ENCODE results near the gene DUOXA2. TPM values are rescaled to one million over a fixed set of nuclear protein-coding genes. Genes with fewer than 3 reads are reported as not detected.
"Not testable (repeated sequence)": the region's sequence is repeated elsewhere in the genome, so short reads cannot be mapped to it uniquely, and the experiment has no call there.

Gene DUOXA2
- total RNA-seq, 2 experiments from 2014 or later, result not detected

DNA sequence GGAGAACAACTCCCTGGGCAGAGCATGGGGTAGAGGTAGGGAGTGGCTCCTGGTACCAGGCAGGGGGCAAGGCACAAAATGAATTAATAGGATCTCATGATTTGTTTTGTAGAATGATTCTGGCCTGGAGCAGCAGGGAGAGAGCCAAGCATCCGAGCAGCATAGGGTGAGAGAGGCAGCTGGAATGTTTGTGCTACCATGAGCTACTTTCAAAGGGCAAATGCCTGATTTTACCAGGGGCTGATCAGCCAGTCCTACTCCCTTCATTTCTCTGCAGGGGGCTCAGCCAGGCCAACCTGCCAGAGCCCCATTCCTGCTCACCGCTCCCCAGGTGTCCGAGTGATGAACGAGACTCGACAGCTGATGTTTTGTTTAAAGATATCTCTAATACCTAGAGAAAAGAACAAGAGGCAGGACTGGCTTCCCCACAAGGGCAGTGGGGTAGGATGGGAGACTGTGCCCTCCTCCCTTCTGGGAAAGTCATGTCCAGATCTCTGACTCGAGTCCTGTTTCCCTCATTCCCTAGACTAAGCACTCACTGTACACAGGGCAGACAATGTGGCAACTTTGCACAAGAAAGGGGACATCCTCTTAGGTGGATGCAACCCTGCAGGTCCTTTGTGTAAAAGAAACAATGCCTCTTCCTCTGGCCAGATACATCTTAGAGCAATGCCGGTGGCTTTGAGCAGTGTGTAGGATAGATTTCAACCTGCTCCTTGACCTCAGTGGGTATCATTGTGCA, 13.1 kb upstream of the DUOXA2 start:
- Mint-ChIP-seq H3K4me1 (ENCODE audit: low read depth) (no peaks in the 10 kb centered on the region), H3K4me3 (no peak overlapping the region), H3K27me3 (peaks cover 2% of the 10 kb centered on the region), H3K9me3 (no peaks in the 10 kb centered on the region), H3K27ac (no peak overlapping the region), H3K36me3 (no peaks in the 10 kb centered on the region)
- no peak for DNase-seq
- CTCF ChIA-PET, result interaction anchor here (1.5 kb wide), 1 partner anchor 17 kb away, joined by 4 read pairs; no protein-coding TSS in a partner anchor
- POLR2A ChIA-PET, result no interaction called here
- intact Hi-C loops (cut with micrococcal nuclease), result no loop called here

DNA sequence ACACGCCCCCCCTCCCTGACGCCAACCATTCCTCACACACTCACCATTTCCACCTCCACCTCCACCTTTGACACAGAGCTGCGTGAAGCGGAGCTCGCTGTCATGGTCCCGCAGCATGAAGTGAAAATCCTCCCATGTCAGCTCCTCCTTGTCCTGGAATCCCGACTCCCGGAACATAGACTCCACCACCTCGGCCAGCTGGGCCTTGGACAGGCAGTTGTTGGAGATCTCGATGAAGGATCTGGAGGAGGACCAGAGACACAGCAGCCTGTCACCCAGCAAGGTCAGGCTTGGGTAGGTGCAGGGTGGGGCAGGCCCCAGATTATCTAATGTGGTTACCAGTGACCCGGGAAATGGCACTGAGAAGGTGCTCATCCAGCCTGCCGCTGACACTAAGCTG, 12.4 kb upstream of the DUOXA2 start:
- H3K4me1 Mint-ChIP-seq (ENCODE audit: low read depth), result no peaks in the 10 kb centered on the region
- H3K36me3 Mint-ChIP-seq, result no peaks in the 10 kb centered on the region
- ChIA-PET POLR2A (no interaction called here), CTCF (interaction anchor here (1.5 kb wide), 1 partner anchor 16 kb away, joined by 4 read pairs; no protein-coding TSS in a partner anchor)
- H3K4me3 Mint-ChIP-seq, result no peak overlapping the region
- no peak for DNase-seq
- intact Hi-C loops (cut with micrococcal nuclease), result no loop called here
- H3K9me3 Mint-ChIP-seq, result no peaks in the 10 kb centered on the region
- H3K27me3 Mint-ChIP-seq, result peaks cover 8% of the 10 kb centered on the region
- no peak overlapping the region for H3K27ac Mint-ChIP-seq

DNA sequence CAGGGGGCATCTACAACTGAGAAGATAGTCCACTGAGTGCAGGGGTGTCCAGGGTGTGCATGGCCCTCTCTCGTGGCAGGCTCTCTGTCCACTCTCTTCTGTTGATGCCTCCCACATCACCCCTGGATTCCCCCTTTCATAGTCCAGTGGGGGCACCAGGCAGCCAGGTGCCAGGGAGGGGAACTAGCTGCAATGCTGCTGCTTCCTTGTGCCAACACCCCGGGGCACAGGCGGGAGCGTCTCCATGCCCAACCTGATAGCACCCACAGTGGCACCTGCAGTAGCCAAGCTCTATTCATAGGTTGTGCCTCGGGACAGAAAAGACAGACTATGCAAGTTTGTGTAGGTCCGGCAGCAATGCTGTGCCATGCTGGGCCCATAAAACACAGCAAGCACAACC, 11.9 kb upstream of the DUOXA2 start:
- H3K9me3 Mint-ChIP-seq, result no peaks in the 10 kb centered on the region
- H3K36me3 Mint-ChIP-seq, result no peaks in the 10 kb centered on the region
- CTCF ChIA-PET, result interaction anchor here (1.5 kb wide), 1 partner anchor 16 kb away, joined by 4 read pairs; no protein-coding TSS in a partner anchor
- no peak for DNase-seq
- intact Hi-C loops (cut with micrococcal nuclease), result no loop called here
- H3K4me3 Mint-ChIP-seq, result no peak overlapping the region
- peaks cover 10% of the 10 kb centered on the region for H3K27me3 Mint-ChIP-seq
- no peak overlapping the region for H3K27ac Mint-ChIP-seq
- no peaks in the 10 kb centered on the region for H3K4me1 Mint-ChIP-seq (ENCODE audit: low read depth)
- POLR2A ChIA-PET, result no interaction called here

DNA sequence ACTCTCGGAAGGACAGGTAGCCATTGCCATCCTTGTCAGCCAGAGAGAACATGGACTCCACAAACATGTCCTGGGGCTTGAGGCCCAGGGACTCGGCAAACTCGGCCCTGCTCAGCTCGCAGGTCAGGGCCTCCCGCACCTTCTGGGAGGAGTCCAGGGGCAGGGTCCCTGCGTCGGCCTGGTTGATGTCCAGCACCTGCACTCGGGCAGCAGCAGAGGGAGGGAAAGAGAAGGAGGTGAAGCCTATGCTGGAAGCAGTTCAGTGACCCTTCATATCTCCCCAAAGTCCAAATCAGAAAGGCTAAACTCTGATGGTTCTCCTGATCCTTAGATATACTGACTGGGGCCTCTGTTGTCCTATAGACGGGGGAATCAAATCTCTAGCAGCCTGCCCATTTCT, 10.0 kb upstream of the DUOXA2 start:
- H3K4me1 Mint-ChIP-seq (ENCODE audit: low read depth); POLR2A ChIA-PET; CTCF ChIA-PET; H3K4me3 Mint-ChIP-seq; H3K27ac Mint-ChIP-seq; intact Hi-C loops (cut with micrococcal nuclease); H3K36me3 Mint-ChIP-seq; DNase-seq; H3K9me3 Mint-ChIP-seq: not testable (repeated sequence)
- H3K27me3 Mint-ChIP-seq, result peaks cover 10% of the 10 kb centered on the region

DNA sequence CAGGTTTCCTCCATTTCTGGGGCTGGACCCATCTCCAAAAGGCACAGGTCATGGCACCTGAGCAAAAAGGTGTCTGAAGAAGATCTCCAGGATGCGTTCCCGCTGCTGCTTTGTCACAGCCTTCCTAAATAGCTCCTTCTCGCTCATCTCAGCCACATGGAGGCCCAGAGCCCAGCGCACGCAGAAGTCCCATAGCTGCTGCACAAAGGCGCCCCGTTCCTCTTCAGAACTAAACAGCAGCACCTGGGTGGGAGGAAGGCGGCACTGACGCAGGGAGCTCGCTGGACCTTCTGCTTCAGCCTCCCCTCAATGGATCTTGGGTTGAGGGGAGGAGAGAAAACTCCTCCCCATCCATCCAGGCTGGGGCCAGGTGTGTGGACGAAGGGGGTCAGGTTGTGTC, 8.5 kb upstream of the DUOXA2 start:
- Mint-ChIP-seq H3K9me3 (no peaks in the 10 kb centered on the region), H3K27ac (no peak overlapping the region), H3K27me3 (peaks cover 18% of the 10 kb centered on the region), H3K4me3 (no peak overlapping the region), H3K36me3 (no peaks in the 10 kb centered on the region), H3K4me1 (ENCODE audit: low read depth) (no peaks in the 10 kb centered on the region)
- no peak for DNase-seq
- intact Hi-C loops (cut with micrococcal nuclease), result no loop called here
- ChIA-PET POLR2A (no interaction called here), CTCF (interaction anchor here (1.0 to 2.3 kb wide), 2 partner anchors 13 to 58 kb away, joined by 3 to 9 read pairs; no protein-coding TSS in a partner anchor)

DNA sequence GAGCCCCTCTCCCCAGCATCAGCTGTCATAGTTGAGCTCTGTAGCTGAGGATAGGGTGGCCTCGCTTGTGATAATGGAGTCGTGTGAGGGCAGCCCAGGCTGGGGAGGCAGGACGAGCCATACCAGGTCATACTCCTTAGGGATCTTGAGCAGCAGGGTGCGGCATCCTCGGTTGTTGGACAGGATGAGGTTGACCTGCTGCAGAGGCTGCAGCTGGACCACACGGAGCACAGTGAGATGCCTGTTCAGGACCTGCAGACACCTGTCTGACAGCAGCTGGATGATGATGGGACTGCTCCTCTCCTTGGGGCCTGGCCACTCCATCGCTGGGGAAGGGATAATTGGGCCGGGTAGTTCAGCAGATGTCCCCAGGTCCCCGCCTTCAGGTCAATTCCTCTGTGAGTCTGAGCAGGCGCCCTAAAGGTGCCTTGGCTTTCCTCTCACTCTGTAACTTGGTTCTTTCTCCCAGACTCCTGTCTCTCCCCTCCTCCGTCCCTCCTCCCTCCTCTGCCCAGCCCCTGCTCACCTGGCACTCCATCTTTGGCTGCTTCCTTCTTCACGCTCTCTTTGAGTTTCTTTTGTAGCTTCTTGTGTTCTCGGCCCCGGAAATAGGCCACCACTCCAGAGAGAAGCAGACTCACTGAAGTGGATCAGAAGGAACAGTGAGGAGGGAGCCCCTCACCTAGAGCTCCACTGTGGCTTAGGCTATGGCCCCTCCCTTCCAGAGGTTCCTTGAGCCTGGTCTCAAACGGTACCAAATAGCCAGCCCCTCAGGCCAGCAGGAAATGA, 7.9 kb upstream of the DUOXA2 start:
- H3K27ac Mint-ChIP-seq, result no peak overlapping the region
- DNase-seq, result no peak
- intact Hi-C loops (cut with micrococcal nuclease), result no loop called here
- POLR2A ChIA-PET, result no interaction called here
- no peaks in the 10 kb centered on the region for H3K9me3 Mint-ChIP-seq
- H3K4me3 Mint-ChIP-seq, result no peak overlapping the region
- H3K4me1 Mint-ChIP-seq (ENCODE audit: low read depth), result no peaks in the 10 kb centered on the region
- CTCF ChIA-PET, result interaction anchor here (1.0 to 2.3 kb wide), 2 partner anchors 12 to 58 kb away, joined by 3 to 9 read pairs; no protein-coding TSS in a partner anchor
- H3K27me3 Mint-ChIP-seq, result peaks cover 19% of the 10 kb centered on the region
- no peaks in the 10 kb centered on the region for H3K36me3 Mint-ChIP-seq

DNA sequence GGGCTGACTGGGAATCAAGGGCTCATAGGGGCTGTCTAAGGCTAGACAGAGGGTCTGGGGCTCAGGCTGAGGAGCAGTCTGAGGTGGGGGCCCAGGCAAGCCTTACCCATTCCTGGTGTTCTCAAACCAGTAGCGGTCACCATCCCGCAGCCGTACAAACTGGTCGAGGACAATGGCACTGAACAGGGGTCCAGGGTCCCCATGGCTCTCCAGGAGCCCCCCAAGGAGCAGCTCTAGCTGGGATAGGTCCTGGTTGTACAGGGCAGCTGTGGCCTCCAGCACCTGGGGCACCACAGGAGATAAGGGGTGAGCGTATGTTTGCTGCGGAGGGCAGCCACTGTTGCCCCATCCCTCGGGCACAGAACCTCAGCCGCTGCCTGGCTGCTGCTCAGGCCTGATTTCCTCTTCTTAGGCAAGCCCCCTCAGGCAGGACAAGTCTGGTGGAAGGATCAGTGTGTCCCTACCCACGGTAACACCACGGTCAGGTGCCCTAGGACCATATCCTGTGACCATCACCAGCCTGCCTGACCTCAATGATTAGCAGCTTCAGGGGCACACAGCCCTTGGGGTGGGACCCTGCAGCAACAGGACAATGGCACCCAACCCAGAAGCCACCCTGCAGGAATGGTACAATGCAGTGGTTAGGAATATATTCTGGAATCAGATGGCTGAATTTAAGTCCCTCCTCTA, 6.0 kb upstream of the DUOXA2 start:
- Mint-ChIP-seq H3K9me3 (no peaks in the 10 kb centered on the region), H3K36me3 (no peaks in the 10 kb centered on the region), H3K27me3 (peaks cover 32% of the 10 kb centered on the region), H3K4me1 (ENCODE audit: low read depth) (peaks cover 13% of the 10 kb centered on the region), H3K4me3 (no peak overlapping the region), H3K27ac (no peak overlapping the region)
- DNase-seq, result no peak
- ChIA-PET POLR2A (no interaction called here), CTCF (interaction anchor here (0.9 kb wide), 1 partner anchor 10 kb away, joined by 3 read pairs; no protein-coding TSS in a partner anchor)
- intact Hi-C loops (cut with micrococcal nuclease), result no loop called here

DNA sequence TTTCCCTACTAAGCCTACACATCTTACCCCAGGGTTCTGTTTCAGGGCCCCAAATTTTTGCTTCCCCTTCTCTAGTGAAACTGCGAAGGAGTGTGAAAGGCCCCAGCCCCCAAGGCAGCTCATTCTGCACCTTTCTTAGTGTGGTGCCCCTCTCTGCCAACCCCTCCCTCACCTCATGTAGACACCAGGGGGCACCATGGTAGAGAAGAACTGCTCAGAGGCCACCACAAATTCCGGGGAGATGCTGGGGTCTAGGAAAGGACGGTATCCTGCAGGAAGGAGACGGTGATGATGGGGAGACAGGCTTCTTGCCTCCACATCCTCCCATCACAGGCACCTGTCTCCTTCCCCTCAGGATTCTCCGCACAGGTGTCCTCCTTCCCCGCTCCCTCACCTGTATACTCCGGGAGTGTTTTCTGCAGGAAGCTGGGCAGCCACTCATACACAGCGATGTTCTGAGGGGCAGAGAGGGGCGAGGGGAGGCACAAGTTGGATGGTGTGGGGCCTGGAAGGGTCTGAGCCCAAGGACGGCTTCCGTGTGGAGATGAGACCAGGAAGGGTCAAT, 3.8 kb upstream of the DUOXA2 start:
- peaks cover 55% of the 10 kb centered on the region for H3K27me3 Mint-ChIP-seq
- H3K9me3 Mint-ChIP-seq, result no peaks in the 10 kb centered on the region
- CTCF ChIA-PET, result interaction anchor here (0.6 to 2.0 kb wide), 2 partner anchors 8 to 11 kb away, joined by 3 to 10 read pairs; no protein-coding TSS in a partner anchor
- POLR2A ChIA-PET, result no interaction called here
- no peak for DNase-seq
- no peaks in the 10 kb centered on the region for H3K36me3 Mint-ChIP-seq
- intact Hi-C loops (cut with micrococcal nuclease), result no loop called here
- H3K4me3 Mint-ChIP-seq, result no peak overlapping the region
- no peak overlapping the region for H3K27ac Mint-ChIP-seq
- peaks cover 21% of the 10 kb centered on the region for H3K4me1 Mint-ChIP-seq (ENCODE audit: low read depth)

DNA sequence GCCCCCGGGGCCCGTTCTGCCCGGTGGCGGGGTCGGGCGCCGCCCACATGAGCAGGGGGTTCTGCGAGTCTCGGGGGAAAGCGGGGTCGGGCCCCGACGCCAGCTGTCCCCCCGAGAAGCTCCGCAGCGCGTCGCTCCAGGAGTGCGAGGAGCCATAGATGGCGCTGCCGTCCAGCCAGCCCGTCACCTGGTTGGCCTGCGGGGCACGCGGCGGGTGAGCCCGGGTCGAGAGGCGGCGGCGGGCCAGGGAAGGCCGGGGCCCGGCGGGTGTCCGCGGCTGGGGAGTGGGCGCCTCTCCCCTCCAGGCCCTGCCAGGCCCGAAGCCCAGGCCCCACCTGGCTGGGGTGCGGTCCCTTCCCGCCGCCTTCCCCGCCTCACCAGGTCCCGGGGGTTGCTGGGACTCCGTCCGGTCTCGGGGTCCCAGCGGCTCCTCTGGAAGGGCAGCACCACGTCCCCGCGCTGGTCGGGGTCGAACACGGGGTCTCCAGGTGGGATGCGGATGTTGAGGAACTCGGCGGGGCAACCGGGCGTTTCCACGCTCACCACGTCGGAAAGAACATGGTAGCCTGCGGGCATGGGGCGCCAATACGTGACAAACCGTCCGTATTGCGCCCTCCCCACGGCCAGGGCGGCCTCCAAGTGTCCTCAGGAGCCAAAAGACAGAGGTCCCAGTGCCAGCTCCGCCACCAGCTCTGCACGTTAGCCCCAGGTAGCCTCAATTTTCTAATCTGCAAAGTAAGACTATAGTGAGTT, 2.6 kb upstream of the DUOXA2 start:
- no peaks in the 10 kb centered on the region for H3K36me3 Mint-ChIP-seq
- peaks cover 26% of the 10 kb centered on the region for H3K4me1 Mint-ChIP-seq (ENCODE audit: low read depth)
- no peak for DNase-seq
- H3K27me3 Mint-ChIP-seq, result peaks cover 59% of the 10 kb centered on the region
- H3K27ac Mint-ChIP-seq, result no peak overlapping the region
- no peak overlapping the region for H3K4me3 Mint-ChIP-seq
- ChIA-PET POLR2A (no interaction called here), CTCF (interaction anchor here (1.5 kb wide), 1 partner anchor 10 kb away, joined by 4 read pairs; no protein-coding TSS in a partner anchor)
- no peaks in the 10 kb centered on the region for H3K9me3 Mint-ChIP-seq
- intact Hi-C loops (cut with micrococcal nuclease), result no loop called here

DNA sequence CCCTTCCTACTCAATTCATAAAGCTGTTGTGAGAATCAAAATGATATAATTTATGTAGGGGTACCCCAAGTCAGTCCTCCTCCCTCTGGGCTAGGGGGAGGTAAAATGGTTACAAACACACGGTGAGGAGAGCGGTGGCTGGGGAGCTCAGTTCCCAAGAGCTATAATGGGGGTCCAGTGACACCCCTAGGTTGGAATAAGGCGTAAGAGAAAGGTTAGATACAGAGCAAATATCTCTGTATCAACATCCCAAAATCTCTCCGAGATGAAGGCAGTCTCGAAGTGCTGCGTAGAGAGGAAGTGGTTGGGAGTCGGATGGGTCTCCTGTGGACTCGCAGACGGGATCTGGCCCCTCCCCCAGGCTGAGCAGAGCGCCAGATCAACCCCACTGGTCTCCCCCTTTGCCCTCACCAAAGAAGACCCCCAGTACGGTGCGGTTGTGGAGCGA, 2.0 kb upstream of the DUOXA2 start:
- H3K27me3 Mint-ChIP-seq, result peaks cover 61% of the 10 kb centered on the region
- no peak for DNase-seq
- H3K9me3 Mint-ChIP-seq, result no peaks in the 10 kb centered on the region
- no peaks in the 10 kb centered on the region for H3K36me3 Mint-ChIP-seq
- POLR2A ChIA-PET, result no interaction called here
- H3K4me1 Mint-ChIP-seq (ENCODE audit: low read depth), result peaks cover 30% of the 10 kb centered on the region
- intact Hi-C loops (cut with micrococcal nuclease), result no loop called here
- H3K27ac Mint-ChIP-seq, result no peak overlapping the region
- CTCF ChIA-PET, result interaction anchor here (1.1 to 1.5 kb wide), 2 partner anchors 9 to 14 kb away, joined by 3 to 4 read pairs; no protein-coding TSS in a partner anchor
- peak overlapping the region; percentile 27 for H3K4me3 Mint-ChIP-seq

DNA sequence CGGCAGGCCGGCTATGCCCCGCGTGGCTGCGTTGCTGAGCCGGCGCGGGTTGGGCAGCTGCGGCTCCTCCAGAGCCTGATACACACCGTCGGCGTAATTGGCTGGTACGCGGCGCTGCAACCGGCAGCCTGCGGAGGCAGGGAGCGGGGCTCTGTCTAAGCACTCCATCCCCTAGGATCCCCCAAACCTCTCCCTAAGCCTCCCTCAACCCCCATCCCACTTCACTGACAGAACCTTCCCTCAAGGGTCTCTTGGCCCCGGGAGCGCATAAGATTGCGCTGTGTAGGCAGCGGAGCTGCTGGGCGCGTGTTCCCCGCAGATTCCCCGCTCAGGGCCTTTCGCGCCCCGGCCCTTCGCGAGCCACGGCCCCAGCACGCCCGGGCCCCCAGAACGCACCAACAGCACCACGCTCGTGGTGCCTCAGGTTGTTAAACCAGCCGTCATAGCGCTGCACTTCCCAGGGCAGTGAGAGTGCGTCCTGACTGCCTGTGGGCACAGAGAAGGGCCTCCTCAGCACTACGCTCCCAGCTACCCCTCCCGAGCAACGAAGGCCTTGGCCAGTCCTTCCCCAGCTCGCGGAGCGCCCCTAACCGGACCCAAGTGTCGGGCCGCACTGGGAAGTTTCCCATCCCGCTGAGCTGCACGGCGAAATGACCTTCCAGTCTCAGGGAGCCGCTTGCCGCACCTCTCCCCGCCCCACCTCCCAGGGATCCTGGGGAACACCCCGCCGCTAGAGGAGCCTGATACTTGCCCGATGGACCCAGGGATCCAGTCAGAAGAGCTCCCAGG, 1.3 kb upstream of the DUOXA2 start:
- ChIA-PET POLR2A (no interaction called here), CTCF (interaction anchor here (1.1 to 1.5 kb wide), 2 partner anchors 9 to 13 kb away, joined by 3 to 4 read pairs; no protein-coding TSS in a partner anchor)
- peaks cover 66% of the 10 kb centered on the region for H3K27me3 Mint-ChIP-seq
- no peaks in the 10 kb centered on the region for H3K9me3 Mint-ChIP-seq
- H3K4me3 Mint-ChIP-seq, result peak overlapping the region; percentile 27
- H3K27ac Mint-ChIP-seq, result no peak overlapping the region
- no peak for DNase-seq
- intact Hi-C loops (cut with micrococcal nuclease), result no loop called here
- H3K36me3 Mint-ChIP-seq, result no peaks in the 10 kb centered on the region
- H3K4me1 Mint-ChIP-seq (ENCODE audit: low read depth), result peaks cover 36% of the 10 kb centered on the region

All from activated CD4-positive, alpha-beta memory T cell treated with anti-CD3 and anti-CD28 coated beads for 36 hours (primary cell).